Osteocyte (in vitro differentiated cells): ENCODE data around the gene VTCN1. TPM values are rescaled to one million over a fixed set of nuclear protein-coding genes. Genes with fewer than 3 reads are reported as not detected.
"Not testable (repeated sequence)": the region's sequence is repeated elsewhere in the genome, so short reads cannot be mapped to it uniquely, and the experiment has no call there.

Experiments used
- DNase-seq: peaks from one replicate; pipeline ENCODE4 v3.0.0; 2021; ENCODE audit warnings: mixed read lengths; ENCODE audit not compliant: unreplicated experiment; ENCODE audit errors: extremely low spot score
- H3K27ac Mint-ChIP-seq: one replicate; pipeline ENCODE4 v1.8.0; 2021; ENCODE audit warnings: mild to moderate bottlenecking, mixed read lengths; ENCODE audit not compliant: unreplicated experiment
- H3K27me3 Mint-ChIP-seq: one replicate; pipeline ENCODE4 v1.8.0; 2021; ENCODE audit warnings: mixed read lengths; ENCODE audit not compliant: unreplicated experiment
- H3K36me3 Mint-ChIP-seq: one replicate; pipeline ENCODE4 v1.8.0; 2021; ENCODE audit warnings: mixed read lengths; ENCODE audit not compliant: unreplicated experiment
- H3K4me1 Mint-ChIP-seq: one replicate; pipeline ENCODE4 v1.8.0; 2021; ENCODE audit warnings: mixed read lengths; ENCODE audit not compliant: unreplicated experiment
- H3K4me3 Mint-ChIP-seq: one replicate; pipeline ENCODE4 v1.8.0; 2021; ENCODE audit warnings: mild to moderate bottlenecking, moderate library complexity, mixed read lengths; ENCODE audit not compliant: unreplicated experiment
- H3K9me3 Mint-ChIP-seq: one replicate; pipeline ENCODE4 v1.8.0; 2021; ENCODE audit warnings: mixed read lengths; ENCODE audit not compliant: unreplicated experiment
- total RNA-seq: library from RNA; stranded (reverse); gene quantifications from 2 replicates; pipeline ENCODE4 v1.2.1, GENCODE V29; 2021
- TF ChIP-seq, protein P1 (sequence below): fragments of 200-600 bp; sonication (generic); IDR thresholded peaks from 2 replicates; pipeline ENCODE4 v1.5.0; 2021; ENCODE audit warnings: antibody characterized with exemption, mild to moderate bottlenecking, moderate library complexity

VTCN1 gene
- total RNA-seq, 1 donor from 2014 or later = not detected

DNA sequence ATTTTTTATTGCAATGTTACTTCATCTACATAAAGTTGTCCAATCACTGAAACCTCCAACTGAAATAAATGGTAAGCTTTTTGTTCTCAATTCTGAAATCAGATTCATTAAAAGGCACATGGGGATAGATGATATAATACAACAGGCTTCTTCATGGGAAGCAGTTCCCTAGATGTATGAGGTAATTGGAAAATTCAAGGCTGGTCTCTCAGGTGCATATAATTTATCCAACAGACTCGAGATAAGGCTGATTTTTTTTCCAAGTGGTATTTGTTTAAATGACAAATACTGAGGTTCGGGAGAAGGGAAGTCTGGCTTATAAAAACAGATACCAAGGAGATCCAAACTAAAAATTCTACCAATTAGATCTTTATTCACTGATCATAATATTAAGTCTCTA is 103.4 kb downstream of the VTCN1 start:
- Mint-ChIP-seq H3K27ac (no peak overlapping the region), H3K27me3 (no peaks in the 10 kb centered on the region), H3K36me3 (peaks cover 23% of the 10 kb centered on the region), H3K4me3 (no peak overlapping the region), H3K4me1 (no peaks in the 10 kb centered on the region), H3K9me3 (no peaks in the 10 kb centered on the region)
- no peak for DNase-seq
- TF ChIP-seq, protein P1, sequence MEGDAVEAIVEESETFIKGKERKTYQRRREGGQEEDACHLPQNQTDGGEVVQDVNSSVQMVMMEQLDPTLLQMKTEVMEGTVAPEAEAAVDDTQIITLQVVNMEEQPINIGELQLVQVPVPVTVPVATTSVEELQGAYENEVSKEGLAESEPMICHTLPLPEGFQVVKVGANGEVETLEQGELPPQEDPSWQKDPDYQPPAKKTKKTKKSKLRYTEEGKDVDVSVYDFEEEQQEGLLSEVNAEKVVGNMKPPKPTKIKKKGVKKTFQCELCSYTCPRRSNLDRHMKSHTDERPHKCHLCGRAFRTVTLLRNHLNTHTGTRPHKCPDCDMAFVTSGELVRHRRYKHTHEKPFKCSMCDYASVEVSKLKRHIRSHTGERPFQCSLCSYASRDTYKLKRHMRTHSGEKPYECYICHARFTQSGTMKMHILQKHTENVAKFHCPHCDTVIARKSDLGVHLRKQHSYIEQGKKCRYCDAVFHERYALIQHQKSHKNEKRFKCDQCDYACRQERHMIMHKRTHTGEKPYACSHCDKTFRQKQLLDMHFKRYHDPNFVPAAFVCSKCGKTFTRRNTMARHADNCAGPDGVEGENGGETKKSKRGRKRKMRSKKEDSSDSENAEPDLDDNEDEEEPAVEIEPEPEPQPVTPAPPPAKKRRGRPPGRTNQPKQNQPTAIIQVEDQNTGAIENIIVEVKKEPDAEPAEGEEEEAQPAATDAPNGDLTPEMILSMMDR = no peak

DNA sequence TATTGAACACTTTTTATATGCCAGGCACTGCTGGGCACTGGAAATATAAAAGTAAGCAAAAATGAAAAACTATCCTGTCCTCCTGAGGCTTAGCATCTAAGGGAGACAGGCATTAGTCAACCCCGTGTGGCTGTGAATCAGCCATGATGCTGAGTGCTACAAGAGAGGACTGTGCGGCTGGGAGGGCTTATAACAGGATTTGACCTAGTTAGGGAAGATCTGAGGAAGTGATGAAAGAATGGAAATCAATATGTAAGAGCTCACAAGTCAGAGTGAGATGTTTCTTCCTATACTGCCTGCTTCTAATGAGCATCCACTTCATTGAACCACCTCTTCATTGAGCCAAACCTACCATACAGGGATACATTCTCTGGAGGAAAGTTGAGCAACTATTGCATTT is 104.2 kb downstream of the VTCN1 start:
- no peaks in the 10 kb centered on the region for H3K9me3 Mint-ChIP-seq
- no peaks in the 10 kb centered on the region for H3K4me1 Mint-ChIP-seq
- H3K27me3 Mint-ChIP-seq = no peaks in the 10 kb centered on the region
- no peak for DNase-seq
- TF ChIP-seq, protein P1 = no peak
- H3K27ac Mint-ChIP-seq = no peak overlapping the region
- H3K36me3 Mint-ChIP-seq = peaks cover 24% of the 10 kb centered on the region
- no peak overlapping the region for H3K4me3 Mint-ChIP-seq

DNA sequence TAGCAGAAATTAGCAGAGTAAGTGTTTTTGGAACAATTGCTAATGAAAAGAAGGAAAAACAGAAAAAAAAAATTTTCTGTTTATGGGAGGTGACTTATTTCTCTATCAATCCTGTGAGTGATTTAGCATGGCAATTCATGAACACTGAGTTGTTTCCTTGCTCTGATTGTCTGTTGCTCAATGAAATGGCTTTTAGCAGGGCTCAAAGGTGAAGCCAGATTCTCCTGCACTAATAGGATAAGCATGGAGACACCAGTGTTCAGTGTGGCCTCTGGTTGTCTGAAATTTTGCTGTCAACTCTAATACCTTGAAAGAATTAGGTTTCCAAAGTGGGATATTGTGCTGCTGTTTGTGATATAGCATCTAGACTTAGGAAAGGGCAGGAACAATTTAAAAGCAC is 105.0 kb downstream of the VTCN1 start:
- H3K27ac Mint-ChIP-seq = no peak overlapping the region
- H3K27me3 Mint-ChIP-seq = no peaks in the 10 kb centered on the region
- H3K9me3 Mint-ChIP-seq = no peaks in the 10 kb centered on the region
- peaks cover 22% of the 10 kb centered on the region for H3K36me3 Mint-ChIP-seq
- H3K4me1 Mint-ChIP-seq = no peaks in the 10 kb centered on the region
- no peak for DNase-seq
- TF ChIP-seq, protein P1 = no peak
- no peak overlapping the region for H3K4me3 Mint-ChIP-seq

DNA sequence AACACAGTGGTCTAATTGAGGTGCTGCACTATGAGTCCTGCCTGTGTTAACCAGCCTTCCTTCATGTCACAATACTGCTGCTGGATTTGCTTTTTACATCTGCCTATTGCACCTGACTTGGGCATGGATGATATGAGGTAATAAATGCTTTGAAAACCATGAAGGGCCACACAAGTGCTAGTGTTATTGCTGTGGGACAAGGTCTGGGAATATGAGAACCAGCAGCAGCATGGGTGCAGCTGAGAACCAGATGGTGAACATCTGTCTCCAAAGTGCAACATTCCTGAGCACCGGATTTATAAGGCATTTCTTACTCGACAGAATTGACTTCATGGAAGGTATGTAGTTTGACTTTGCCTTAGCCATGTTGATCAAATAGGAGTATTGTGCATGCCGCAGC is 105.7 kb downstream of the VTCN1 start:
- H3K27ac Mint-ChIP-seq = no peak overlapping the region
- H3K9me3 Mint-ChIP-seq = no peaks in the 10 kb centered on the region
- DNase-seq = no peak
- H3K36me3 Mint-ChIP-seq = peaks cover 22% of the 10 kb centered on the region
- TF ChIP-seq, protein P1 = no peak
- no peak overlapping the region for H3K4me3 Mint-ChIP-seq
- no peaks in the 10 kb centered on the region for H3K27me3 Mint-ChIP-seq
- no peaks in the 10 kb centered on the region for H3K4me1 Mint-ChIP-seq

DNA sequence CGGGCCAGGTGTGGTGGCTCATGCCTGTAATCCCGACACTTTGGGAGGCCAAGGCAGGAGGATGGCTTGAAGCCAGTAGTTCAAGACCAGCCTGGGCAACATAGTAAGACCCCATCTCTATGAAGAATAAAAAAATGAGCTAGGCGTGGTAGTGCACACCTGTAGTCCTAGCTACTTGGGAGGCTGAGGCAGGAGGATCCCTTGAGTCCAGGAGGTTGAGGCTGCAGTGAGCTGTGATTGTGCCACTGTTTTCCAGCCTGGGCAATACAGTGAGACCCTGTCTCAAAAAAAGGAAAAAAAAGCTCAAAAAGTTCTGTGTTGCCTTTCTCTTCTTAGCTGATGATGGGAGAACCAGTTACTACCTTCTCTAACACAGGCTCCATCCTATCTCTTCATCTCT is 108.9 kb downstream of the VTCN1 start:
- peaks cover 20% of the 10 kb centered on the region for H3K4me1 Mint-ChIP-seq
- not testable (repeated sequence) for H3K27me3 Mint-ChIP-seq, H3K4me3 Mint-ChIP-seq, DNase-seq, H3K27ac Mint-ChIP-seq, H3K9me3 Mint-ChIP-seq, H3K36me3 Mint-ChIP-seq

DNA sequence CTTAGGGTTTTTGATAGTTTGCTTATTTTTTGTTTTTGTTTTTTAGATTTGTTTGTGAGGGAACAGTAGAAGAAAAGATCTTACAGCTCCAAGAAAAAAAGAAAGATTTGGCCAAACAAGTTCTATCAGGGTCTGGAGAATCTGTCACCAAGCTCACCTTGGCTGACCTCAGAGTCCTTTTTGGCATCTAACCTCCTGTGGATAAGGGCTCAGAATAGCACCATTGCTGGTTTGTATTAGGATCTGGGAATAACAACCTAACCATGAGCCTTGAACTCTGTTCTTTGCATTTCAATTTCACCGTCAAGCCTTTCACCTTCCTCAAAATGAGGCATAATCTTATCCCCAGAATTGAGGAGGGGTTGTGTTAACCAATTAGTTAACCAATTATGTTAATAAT is 109.4 kb downstream of the VTCN1 start:
- Mint-ChIP-seq H3K27me3 (no peaks in the 10 kb centered on the region), H3K9me3 (no peaks in the 10 kb centered on the region), H3K4me1 (peaks cover 24% of the 10 kb centered on the region), H3K27ac (no peak overlapping the region), H3K36me3 (peaks cover 4% of the 10 kb centered on the region), H3K4me3 (no peak overlapping the region)
- DNase-seq = no peak
- TF ChIP-seq, protein P1 = no peak
